ENCODE measurements around the gene P3H2. TPM values are rescaled to one million over a fixed set of nuclear protein-coding genes. Genes with fewer than 3 reads are reported as not detected.

P3H2 gene, protein sequence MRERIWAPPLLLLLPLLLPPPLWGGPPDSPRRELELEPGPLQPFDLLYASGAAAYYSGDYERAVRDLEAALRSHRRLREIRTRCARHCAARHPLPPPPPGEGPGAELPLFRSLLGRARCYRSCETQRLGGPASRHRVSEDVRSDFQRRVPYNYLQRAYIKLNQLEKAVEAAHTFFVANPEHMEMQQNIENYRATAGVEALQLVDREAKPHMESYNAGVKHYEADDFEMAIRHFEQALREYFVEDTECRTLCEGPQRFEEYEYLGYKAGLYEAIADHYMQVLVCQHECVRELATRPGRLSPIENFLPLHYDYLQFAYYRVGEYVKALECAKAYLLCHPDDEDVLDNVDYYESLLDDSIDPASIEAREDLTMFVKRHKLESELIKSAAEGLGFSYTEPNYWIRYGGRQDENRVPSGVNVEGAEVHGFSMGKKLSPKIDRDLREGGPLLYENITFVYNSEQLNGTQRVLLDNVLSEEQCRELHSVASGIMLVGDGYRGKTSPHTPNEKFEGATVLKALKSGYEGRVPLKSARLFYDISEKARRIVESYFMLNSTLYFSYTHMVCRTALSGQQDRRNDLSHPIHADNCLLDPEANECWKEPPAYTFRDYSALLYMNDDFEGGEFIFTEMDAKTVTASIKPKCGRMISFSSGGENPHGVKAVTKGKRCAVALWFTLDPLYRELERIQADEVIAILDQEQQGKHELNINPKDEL
- total RNA-seq (under 1 TPM in 3 of 5 donors, not detected in 2; 0.16 to 0.50 (median 0.35) TPM), total RNA-seq (0 to 0.17 (median 0) reads per million in 29 experiments)
- total RNA-seq (2013): 0.42 TPM

DNA sequence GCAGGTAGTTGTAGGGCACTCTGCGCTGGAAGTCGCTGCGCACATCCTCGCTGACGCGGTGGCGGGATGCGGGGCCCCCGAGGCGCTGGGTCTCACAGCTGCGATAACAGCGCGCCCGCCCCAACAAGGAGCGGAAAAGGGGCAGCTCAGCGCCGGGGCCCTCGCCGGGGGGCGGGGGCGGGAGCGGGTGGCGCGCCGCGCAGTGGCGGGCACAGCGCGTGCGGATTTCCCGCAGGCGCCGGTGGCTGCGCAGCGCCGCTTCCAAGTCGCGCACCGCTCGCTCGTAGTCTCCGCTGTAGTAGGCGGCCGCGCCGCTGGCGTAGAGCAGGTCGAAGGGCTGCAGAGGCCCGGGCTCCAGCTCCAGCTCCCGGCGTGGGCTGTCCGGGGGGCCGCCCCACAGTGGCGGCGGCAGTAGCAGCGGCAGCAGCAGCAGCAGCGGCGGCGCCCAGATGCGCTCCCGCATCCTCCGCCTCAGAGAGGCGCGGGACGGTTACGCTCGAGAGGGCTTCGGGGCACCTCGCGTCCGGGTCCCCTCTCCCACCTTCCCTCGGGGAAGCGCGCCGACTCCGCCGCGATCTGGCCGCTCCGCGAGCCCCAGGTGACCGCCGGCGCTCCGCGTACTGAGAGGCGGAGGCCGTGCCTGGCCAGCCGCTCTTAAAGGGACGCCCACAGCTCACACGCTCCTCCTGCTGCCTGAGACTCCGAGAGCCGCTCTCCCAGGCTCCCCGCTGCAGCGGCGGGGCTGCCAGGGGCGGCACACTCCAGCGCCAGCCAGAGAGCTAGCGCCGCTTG lies at the start of gene P3H2:
Gene P3H2, minus strand, starts transcription at position 629 of the 792 bp plus-strand sequence. Its CDS starts 166 bp downstream, at position 463.
- peaks cover 0 to 5% of the 10 kb centered on the region in 2 experiments for H3K4me1 ChIP-seq (ENCODE audit: control insufficient read depth in 1 of 2, extremely low read depth in 1 of 2, insufficient read depth in 2 of 2, low read length in 2 of 2)
- peak within 1 kb of the TSS in 1 of 2 donors; percentile 41 for H3K4me3 ChIP-seq (ENCODE audit: control insufficient read depth in 1 of 2, extremely low read depth in 1 of 2, low read length in 1 of 2)
- no peak within 1 kb of the TSS for H3K27ac ChIP-seq (ENCODE audit: low read length)
- Mint-ChIP-seq H3K36me3 (no peaks in the 10 kb centered on the region), H3K27me3 (peaks cover 51 to 56% of the 10 kb centered on the region in 2 donors), H3K9me3 (no peaks in the 10 kb centered on the region), H3K4me3 (peak within 1 kb of the TSS; percentile 29 to 80 (median 50)), H3K27ac (no peak within 1 kb of the TSS), H3K4me1 (peaks cover 6 to 10% (median 9%) of the 10 kb centered on the region in 3 donors)
- WGBS (ENCODE audit: insufficient coverage): 2% methylated on average over 100 of the region's 100 CpGs
- ATAC-seq (replicated peaks in 1 of 4) (peak in 3 of 4 experiments; percentile 23 to 38 (median 27)), DNase-seq (peak in 2 of 35 experiments; percentile 1)
- no peaks in the 10 kb centered on the region for H3K9me3 ChIP-seq
- CTCF ChIA-PET: no interaction called here
- no peaks in the 10 kb centered on the region for H3K36me3 ChIP-seq (ENCODE audit: control insufficient read depth in 2 of 2, extremely low read depth in 1 of 2, insufficient read depth in 1 of 2, low read length in 1 of 2)
- H3K27me3 ChIP-seq (replicated peaks in 1 of 2; ENCODE audit: control insufficient read depth in 2 of 2, extremely low read depth in 1 of 2, insufficient read depth in 2 of 2, low read length in 1 of 2): peaks cover 5 to 29% of the 10 kb centered on the region in 2 experiments
- POLR2A ChIA-PET: interaction anchor here in 1 of 2 donors (0.5 kb wide), 1 partner anchor 270 kb away, joined by 3 read pairs; no protein-coding TSS in a partner anchor

DNA sequence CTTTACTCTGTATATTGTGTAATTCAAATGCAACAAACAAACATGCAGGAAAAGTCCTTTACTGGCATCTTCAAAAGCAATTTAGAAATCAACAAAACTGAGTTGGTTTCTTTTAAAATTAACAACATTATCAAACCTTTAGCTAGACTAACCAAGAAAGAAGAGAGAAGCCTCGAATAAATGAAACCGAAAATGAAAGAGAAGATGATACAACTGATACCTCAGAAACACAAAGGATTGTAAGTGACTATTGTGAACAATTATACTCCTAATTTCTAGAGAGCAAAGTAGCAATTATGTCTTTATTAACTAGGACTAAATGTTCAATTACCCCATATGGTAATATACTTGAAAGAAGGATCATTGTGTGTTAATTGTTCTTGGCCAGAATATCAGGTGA lies 49.2 kb upstream of the P3H2 start:
- Mint-ChIP-seq H3K4me3 (peak overlapping the region; percentile 46 to 79 (median 70)), H3K27me3 (peaks cover 3 to 4% of the 10 kb centered on the region in 2 donors), H3K9me3 (no peaks in the 10 kb centered on the region), H3K27ac (peak overlapping the region; percentile 52 to 69), H3K36me3 (no peaks in the 10 kb centered on the region), H3K4me1 (peaks cover 11 to 23% (median 15%) of the 10 kb centered on the region in 3 donors)
- Histone ChIP-seq H3K9me3 (no peaks in the 10 kb centered on the region), H3K27ac (ENCODE audit: low read length) (no peak overlapping the region), H3K4me1 (ENCODE audit: control insufficient read depth in 1 of 2, extremely low read depth in 1 of 2, insufficient read depth in 2 of 2, low read length in 2 of 2) (no peaks in the 10 kb centered on the region), H3K36me3 (ENCODE audit: control insufficient read depth in 2 of 2, extremely low read depth in 1 of 2, insufficient read depth in 1 of 2, low read length in 1 of 2) (no peaks in the 10 kb centered on the region), H3K4me3 (ENCODE audit: control insufficient read depth in 1 of 2, extremely low read depth in 1 of 2, low read length in 1 of 2) (no peak overlapping the region), H3K27me3 (replicated peaks in 1 of 2; ENCODE audit: control insufficient read depth in 2 of 2, extremely low read depth in 1 of 2, insufficient read depth in 2 of 2, low read length in 1 of 2) (no peaks in the 10 kb centered on the region)
- ChIA-PET POLR2A (no interaction called here), CTCF (no interaction called here)
- DNase-seq: peak in 1 of 35 experiments; percentile 9
- WGBS (ENCODE audit: insufficient coverage): no CpG with 5 or more reads among the region's 2 CpGs
- peak in 1 of 4 experiments; percentile 51 for ATAC-seq (replicated peaks in 1 of 4)

DNA sequence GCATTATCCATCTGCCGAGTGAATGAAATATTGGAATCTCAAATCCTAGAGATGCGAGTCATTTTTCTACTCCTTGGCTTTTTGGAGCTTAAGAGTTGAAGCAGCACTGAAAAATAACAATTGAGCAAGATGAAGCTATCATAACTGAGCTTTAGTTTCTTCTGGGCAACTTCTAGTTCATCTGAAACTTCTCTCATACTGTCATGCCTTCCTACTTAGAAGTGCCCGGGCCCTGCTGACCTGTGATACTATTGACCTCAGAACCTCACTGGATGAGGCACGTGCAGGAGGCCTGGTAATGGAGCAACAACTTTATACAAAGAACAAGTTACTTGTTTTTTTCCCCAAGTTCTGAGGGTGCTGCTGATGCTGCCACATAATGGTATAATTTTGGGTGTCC lies 48.5 kb upstream of the P3H2 start:
- H3K36me3 Mint-ChIP-seq: no peaks in the 10 kb centered on the region
- peak overlapping the region; percentile 52 to 69 for H3K27ac Mint-ChIP-seq
- peaks cover 11 to 23% (median 15%) of the 10 kb centered on the region in 3 donors for H3K4me1 Mint-ChIP-seq
- Histone ChIP-seq H3K36me3 (ENCODE audit: control insufficient read depth in 2 of 2, extremely low read depth in 1 of 2, insufficient read depth in 1 of 2, low read length in 1 of 2) (no peaks in the 10 kb centered on the region), H3K4me3 (ENCODE audit: control insufficient read depth in 1 of 2, extremely low read depth in 1 of 2, low read length in 1 of 2) (no peak overlapping the region), H3K27me3 (replicated peaks in 1 of 2; ENCODE audit: control insufficient read depth in 2 of 2, extremely low read depth in 1 of 2, insufficient read depth in 2 of 2, low read length in 1 of 2) (no peaks in the 10 kb centered on the region), H3K27ac (ENCODE audit: low read length) (no peak overlapping the region), H3K9me3 (no peaks in the 10 kb centered on the region), H3K4me1 (ENCODE audit: control insufficient read depth in 1 of 2, extremely low read depth in 1 of 2, insufficient read depth in 2 of 2, low read length in 2 of 2) (no peaks in the 10 kb centered on the region)
- H3K9me3 Mint-ChIP-seq: no peaks in the 10 kb centered on the region
- ATAC-seq (replicated peaks in 1 of 4): no peak
- CTCF ChIA-PET: no interaction called here
- 100% methylated on average over 2 of the region's 4 CpGs for WGBS (ENCODE audit: insufficient coverage)
- peaks cover 0 to 3% of the 10 kb centered on the region in 2 donors for H3K27me3 Mint-ChIP-seq
- H3K4me3 Mint-ChIP-seq: peak overlapping the region; percentile 46 to 79 (median 70)
- POLR2A ChIA-PET: no interaction called here
- no peak for DNase-seq

DNA sequence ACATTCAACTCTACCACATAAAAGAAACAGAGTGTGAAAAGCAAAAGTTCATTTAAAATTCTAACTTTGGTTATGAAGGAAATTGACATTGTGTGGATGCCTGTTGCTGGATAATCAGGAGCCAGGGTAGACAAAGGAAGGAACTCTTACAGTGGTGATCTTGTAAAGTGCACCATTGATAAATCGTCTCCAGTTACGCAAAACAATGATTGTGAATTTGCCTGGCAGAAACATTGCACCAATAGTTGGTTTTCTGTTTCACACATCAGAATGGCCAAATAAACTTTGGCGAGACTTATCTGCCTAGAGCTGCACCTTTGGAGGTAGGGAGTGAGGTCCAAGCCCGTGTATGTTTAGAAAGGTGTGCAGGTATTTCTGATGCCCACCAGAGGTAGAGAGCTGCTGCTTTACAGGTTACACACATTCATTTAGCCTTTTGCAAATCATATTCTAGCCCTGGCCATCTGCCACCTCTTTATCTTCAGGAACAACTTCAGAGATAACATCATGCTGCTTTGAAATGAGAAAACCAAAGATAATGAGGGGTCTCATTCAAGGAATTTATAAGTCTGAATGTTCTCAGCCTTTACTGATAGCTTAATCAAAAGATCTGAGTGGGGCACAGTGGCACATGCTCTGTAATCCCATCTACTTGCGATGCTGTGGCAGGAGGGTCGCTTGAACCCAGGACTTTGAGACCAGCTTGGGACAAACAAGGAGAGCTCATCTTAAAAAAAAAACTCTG lies 47.4 kb upstream of the P3H2 start:
- H3K27me3 Mint-ChIP-seq: peaks cover 0 to 3% of the 10 kb centered on the region in 2 donors
- no peaks in the 10 kb centered on the region for H3K9me3 ChIP-seq
- H3K27ac ChIP-seq (ENCODE audit: low read length): no peak overlapping the region
- H3K4me1 ChIP-seq (ENCODE audit: control insufficient read depth in 1 of 2, extremely low read depth in 1 of 2, insufficient read depth in 2 of 2, low read length in 2 of 2): no peaks in the 10 kb centered on the region
- POLR2A ChIA-PET: no interaction called here
- DNase-seq: no peak
- WGBS (ENCODE audit: insufficient coverage): 85% methylated on average over 3 of the region's 6 CpGs
- CTCF ChIA-PET: interaction anchor here in 1 of 2 donors (1.1 kb wide), 1 partner anchor 154 kb away, joined by 4 read pairs; the partner anchor contains the start of gene CLDN1
- H3K9me3 Mint-ChIP-seq: no peaks in the 10 kb centered on the region
- H3K4me3 Mint-ChIP-seq: no peak overlapping the region
- H3K36me3 Mint-ChIP-seq: no peaks in the 10 kb centered on the region
- H3K27ac Mint-ChIP-seq: no peak overlapping the region
- H3K4me3 ChIP-seq (ENCODE audit: control insufficient read depth in 1 of 2, extremely low read depth in 1 of 2, low read length in 1 of 2): no peak overlapping the region
- ATAC-seq (replicated peaks in 1 of 4): no peak
- no peaks in the 10 kb centered on the region for H3K27me3 ChIP-seq (replicated peaks in 1 of 2; ENCODE audit: control insufficient read depth in 2 of 2, extremely low read depth in 1 of 2, insufficient read depth in 2 of 2, low read length in 1 of 2)
- H3K36me3 ChIP-seq (ENCODE audit: control insufficient read depth in 2 of 2, extremely low read depth in 1 of 2, insufficient read depth in 1 of 2, low read length in 1 of 2): no peaks in the 10 kb centered on the region
- H3K4me1 Mint-ChIP-seq: peaks cover 11 to 23% (median 15%) of the 10 kb centered on the region in 3 donors

DNA sequence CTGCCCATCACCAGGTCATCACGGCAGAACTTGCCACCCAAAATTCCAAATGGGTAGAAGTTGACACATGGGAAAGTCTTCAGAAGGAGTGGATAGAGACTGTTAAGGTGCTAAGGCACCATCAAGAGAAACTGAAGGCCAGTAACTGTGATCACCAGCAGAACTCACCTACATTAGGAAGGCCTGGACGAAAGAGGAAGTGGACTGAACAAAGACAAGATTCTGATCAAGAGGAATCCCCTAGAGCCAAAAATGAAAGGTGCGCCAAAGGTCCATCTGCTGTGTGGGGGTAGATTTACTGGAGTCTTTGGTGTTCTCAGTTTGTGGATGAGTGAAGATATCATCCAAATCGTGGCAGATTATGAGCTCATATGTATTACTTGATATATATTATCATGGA lies 46.3 kb upstream of the P3H2 start:
- CTCF ChIA-PET: no interaction called here
- Histone ChIP-seq H3K9me3 (no peaks in the 10 kb centered on the region), H3K4me3 (ENCODE audit: control insufficient read depth in 1 of 2, extremely low read depth in 1 of 2, low read length in 1 of 2) (no peak overlapping the region), H3K27ac (ENCODE audit: low read length) (no peak overlapping the region), H3K36me3 (ENCODE audit: control insufficient read depth in 2 of 2, extremely low read depth in 1 of 2, insufficient read depth in 1 of 2, low read length in 1 of 2) (no peaks in the 10 kb centered on the region), H3K4me1 (ENCODE audit: control insufficient read depth in 1 of 2, extremely low read depth in 1 of 2, insufficient read depth in 2 of 2, low read length in 2 of 2) (no peaks in the 10 kb centered on the region), H3K27me3 (replicated peaks in 1 of 2; ENCODE audit: control insufficient read depth in 2 of 2, extremely low read depth in 1 of 2, insufficient read depth in 2 of 2, low read length in 1 of 2) (no peaks in the 10 kb centered on the region)
- POLR2A ChIA-PET: no interaction called here
- no peak overlapping the region for H3K27ac Mint-ChIP-seq
- H3K4me1 Mint-ChIP-seq: peaks cover 11 to 23% (median 15%) of the 10 kb centered on the region in 3 donors
- WGBS (ENCODE audit: insufficient coverage): 100% methylated on average over 1 of the region's 4 CpGs
- DNase-seq (no peak), ATAC-seq (replicated peaks in 1 of 4) (no peak)
- peaks cover 0 to 3% of the 10 kb centered on the region in 2 donors for H3K27me3 Mint-ChIP-seq
- H3K36me3 Mint-ChIP-seq: no peaks in the 10 kb centered on the region
- no peaks in the 10 kb centered on the region for H3K9me3 Mint-ChIP-seq
- no peak overlapping the region for H3K4me3 Mint-ChIP-seq
